ENCODE results near the gene SMIM35. TPM values are rescaled to one million over a fixed set of nuclear protein-coding genes. Genes with fewer than 3 reads are reported as not detected.

SMIM35 gene
- total and polyA plus RNA-seq, 2 of the 4 experiments (the other 2 are of a cell fraction), result not detected

DNA sequence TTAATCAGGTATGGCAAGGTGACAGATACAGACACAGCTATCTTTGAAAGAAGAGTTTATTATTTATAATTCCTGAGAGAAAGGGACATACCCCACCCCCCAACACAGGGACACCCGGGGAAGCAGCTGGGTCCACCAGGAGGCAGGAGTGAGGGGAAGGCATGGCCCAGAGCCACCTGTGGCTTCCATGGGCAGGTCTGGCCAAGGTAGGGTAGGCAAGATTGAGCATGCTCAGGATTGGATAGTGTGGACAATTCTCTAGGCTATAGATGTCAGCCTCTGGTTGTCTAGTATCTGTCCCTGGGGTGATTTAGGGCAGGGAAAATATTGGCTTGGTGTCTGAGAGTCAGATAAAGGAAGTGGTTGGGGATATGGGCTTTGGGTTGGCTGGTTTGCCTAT is 27.5 kb upstream of the SMIM35 start:
- H3K9me3 ChIP-seq (ENCODE audit: control insufficient read depth, insufficient read depth, low read length), result no peaks in the 10 kb centered on the region
- H3K56ac ChIP-seq (ENCODE audit: extremely low read depth, insufficient read depth, low read length), result no peak overlapping the region
- no peak overlapping the region for H4K5ac ChIP-seq (ENCODE audit: low read depth, low read length)
- H2BK15ac ChIP-seq (ENCODE audit: low read depth, low read length), result no peak overlapping the region
- H3K4me3 ChIP-seq (ENCODE audit: insufficient read depth, low read depth, low read length), result no peak overlapping the region
- ChIA-PET CTCF (no interaction called here), POLR2A (ENCODE audit: unreplicated experiment) (no interaction called here)
- no peaks in the 10 kb centered on the region for H3K79me1 ChIP-seq (ENCODE audit: low read depth in 1 of 2, low read length in 2 of 2)
- no peak overlapping the region for H2AFZ ChIP-seq (replicated peaks; ENCODE audit: low read length, poor library complexity)
- ATAC-seq (ENCODE audit: low read depth) (no peak), DNase-seq (no peak)
- H3K9ac ChIP-seq (ENCODE audit: low read depth, low read length), result no peak overlapping the region
- no peaks in the 10 kb centered on the region for H4K20me1 ChIP-seq (ENCODE audit: insufficient read depth, low read length)
- no peak overlapping the region for H3K27ac ChIP-seq (ENCODE audit: insufficient read depth, low read length)
- no peak overlapping the region for H2AK9ac ChIP-seq (replicated peaks; ENCODE audit: low read depth, low read length, poor library complexity)
- no peak overlapping the region for H2BK20ac ChIP-seq (ENCODE audit: low read depth, low read length)
- no peak overlapping the region for H2BK120ac ChIP-seq (ENCODE audit: low read depth, low read length)
- H4K8ac ChIP-seq (ENCODE audit: low read depth in 2 of 2, low read length in 2 of 2), result no peak overlapping the region
- no peak overlapping the region for H3K4ac ChIP-seq (ENCODE audit: low read depth, low read length)
- in situ Hi-C loops (cut with MboI; ENCODE audit: low sequenced_read_pairs) (no loop called here), dilution Hi-C loops (cut with HindIII; ENCODE audit: low sequenced_read_pairs, unreplicated experiment) (no loop called here), intact Hi-C loops (cut with micrococcal nuclease) (no loop called here)
- H3K4me1 ChIP-seq (ENCODE audit: control insufficient read depth, insufficient read depth, low read length), result no peaks in the 10 kb centered on the region
- no peaks in the 10 kb centered on the region for H3K36me3 ChIP-seq (ENCODE audit: control insufficient read depth, insufficient read depth, low read length)
- peaks cover 2% of the 10 kb centered on the region for H3K27me3 ChIP-seq (ENCODE audit: control insufficient read depth, insufficient read depth, low read length)
- no peak overlapping the region for H3K4me2 ChIP-seq (ENCODE audit: low read depth, low read length)
- TF ChIP-seq CHD1 (IDR thresholded peaks at IDR 0.05; ENCODE audit: low read depth, low read length) (no peak), RFX5 (IDR thresholded peaks at IDR 0.05; ENCODE audit: low read depth, low read length) (no peak)
- H3K14ac ChIP-seq (replicated peaks; ENCODE audit: low read depth, low read length), result no peak overlapping the region
- no peak overlapping the region for H4K91ac ChIP-seq (ENCODE audit: insufficient read depth, low read depth, low read length)
- H2AK5ac ChIP-seq (ENCODE audit: low read depth, low read length), result no peak overlapping the region
- BruUV-seq (replicated peaks), result no TSS peak
- WGBS, 2 experiments (ENCODE audit: extremely low coverage in 2 of 2, insufficient read length in 1 of 2), result no CpG with 5 or more reads among the region's 1 CpG
- no peak overlapping the region for H2BK5ac ChIP-seq (ENCODE audit: low read depth, low read length, poor library complexity, severe bottlenecking)
- H3K18ac ChIP-seq (ENCODE audit: low read depth, low read length), result no peak overlapping the region
- no peaks in the 10 kb centered on the region for H3K9me1 ChIP-seq (ENCODE audit: insufficient read depth, low read length)
- no peak overlapping the region for H3K23ac ChIP-seq (ENCODE audit: low read depth, low read length)
